Hepatic stellate cell (primary cell): Measurements from ENCODE around the gene MREG.

Source experiments
- DNase-seq: peaks from one replicate; pipeline ENCODE4 v3.0.0; 2011; ENCODE audit warnings: low spot score

MREG gene

DNA sequence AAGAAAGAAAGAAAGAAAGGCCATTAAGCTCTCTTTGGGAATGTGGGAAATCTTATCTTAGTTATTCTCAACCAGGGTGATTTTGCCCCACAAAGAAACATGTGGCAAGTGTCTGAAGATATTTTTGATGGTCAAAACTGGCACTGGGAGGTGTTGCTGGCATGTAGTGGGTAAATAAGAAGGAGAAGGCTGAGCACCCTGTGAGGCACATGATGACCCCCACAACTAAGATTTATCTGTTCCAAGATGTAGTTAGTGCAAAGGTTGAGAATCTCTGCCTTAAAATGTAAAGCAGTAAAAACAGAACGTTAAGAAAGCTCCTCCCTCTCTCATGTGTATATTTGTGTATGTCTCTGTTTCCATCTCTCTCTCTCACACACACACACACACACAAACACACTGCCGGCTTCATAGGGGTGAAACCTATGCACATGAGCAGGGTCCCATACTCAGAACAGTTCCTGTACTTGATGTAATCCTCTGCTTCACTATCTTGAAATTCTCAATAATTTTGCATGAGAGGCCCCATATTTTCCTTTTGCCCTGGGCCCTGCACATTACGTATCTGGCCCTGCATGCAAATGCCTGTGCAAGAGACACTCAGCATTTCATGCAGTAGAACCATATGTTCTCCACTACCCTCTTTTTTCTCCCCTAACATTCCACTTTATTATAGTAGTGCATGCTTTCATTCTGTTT, 94.3 kb downstream of the MREG start:
- DNase-seq, result no peak

DNA sequence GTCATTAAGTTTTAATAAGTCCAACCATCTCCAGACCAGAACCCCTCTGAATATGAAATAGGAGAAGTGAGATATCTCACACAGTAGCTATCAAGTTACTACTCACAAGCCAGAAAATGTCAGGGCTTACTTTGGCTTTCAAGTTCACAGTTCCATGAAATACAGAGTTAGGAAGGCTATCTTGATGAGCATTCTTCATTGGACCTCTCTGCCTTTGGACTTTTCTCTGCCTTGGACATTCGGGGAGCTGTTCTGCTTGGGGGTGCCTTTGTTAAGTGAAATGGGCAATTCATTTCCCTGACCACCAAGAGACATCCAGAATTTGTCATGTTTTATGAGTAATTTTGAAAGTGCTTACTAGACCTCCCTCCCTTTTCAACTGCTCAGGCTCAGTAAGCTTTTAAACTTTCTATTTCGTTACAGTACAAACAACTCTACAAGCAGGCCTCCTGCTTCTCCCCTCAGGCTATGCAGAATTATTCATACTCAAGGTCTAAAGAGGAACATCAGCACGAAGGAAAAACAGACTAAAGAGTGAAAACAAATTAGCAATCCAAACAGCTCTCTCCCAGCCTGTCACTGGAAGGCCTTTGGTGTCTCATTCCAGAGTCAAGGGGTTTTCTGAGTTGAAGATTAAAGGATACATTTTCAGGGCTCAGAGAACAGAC, 95.3 kb downstream of the MREG start:
- DNase-seq, result no peak

DNA sequence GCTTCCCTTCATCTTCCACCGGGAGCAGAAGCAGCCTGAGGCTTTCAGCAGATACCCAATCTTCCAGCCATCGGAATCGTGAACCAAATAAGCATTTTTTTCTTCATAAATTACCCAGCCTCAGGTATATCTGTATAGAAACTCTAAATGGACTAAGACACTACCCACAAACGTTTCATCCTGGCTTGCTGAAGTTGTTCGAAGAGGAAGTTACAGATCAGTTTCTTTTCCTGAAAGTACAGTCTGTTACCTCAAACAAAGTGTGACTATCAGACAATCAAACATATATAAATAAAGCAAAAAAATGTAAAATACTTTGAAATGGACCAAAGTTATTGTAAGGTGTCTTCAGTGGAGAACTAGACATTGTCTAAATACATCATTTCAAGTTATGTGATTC, 97.9 kb downstream of the MREG start:
- DNase-seq, result no peak

DNA sequence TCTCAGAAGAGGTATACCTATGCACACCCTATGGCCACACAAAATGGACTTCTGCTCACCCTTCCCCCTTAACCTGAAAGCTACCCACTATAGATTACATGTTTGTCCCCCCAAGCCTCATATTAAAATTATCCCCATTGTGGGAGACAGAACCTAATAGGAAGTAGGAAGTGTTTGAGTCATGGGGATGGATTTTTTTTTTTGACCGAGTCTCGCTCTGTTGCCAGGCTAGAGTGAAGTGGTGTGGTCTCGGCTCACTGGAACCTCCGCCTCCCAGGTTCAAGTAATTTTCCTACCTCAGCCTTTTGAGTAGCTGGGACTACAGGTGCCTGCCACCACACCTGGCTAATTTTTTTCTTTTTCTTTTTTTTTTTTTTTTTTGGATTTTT, 98.6 kb downstream of the MREG start:
- DNase-seq, result no peak

DNA sequence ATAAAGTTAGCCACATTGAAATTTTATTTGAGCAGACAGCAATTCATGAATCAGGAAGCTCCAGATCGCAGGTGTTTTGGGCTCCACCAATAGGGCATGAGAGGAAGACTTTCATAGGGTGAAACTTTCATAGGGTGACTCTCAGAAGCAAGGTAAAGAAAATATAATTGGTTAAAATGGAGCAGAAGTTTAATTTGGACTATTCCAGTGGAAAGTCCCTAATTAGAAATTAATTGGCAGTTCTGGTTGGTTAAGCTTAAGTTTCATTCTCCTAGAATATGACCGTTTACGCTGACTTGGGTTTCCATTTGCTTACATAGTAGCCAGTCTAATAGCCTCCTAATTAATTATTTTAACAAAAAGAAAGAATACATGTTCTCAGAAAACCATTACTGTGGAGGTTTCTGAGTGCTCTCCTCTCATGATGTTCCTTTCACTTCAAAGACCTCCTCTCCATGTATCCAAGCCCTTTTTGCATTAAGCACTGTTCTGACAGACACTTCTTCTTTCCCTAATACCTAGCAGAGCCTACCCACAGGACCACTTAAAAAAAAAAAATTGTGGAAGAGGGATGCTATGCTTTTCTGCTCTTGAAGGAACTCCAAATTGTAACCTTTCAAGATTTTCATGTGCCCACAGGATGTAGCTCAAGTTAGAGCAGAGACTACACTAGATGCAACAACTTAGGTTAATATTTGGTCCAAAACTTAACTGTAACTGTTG, 99.1 kb downstream of the MREG start:
- DNase-seq, result no peak

DNA sequence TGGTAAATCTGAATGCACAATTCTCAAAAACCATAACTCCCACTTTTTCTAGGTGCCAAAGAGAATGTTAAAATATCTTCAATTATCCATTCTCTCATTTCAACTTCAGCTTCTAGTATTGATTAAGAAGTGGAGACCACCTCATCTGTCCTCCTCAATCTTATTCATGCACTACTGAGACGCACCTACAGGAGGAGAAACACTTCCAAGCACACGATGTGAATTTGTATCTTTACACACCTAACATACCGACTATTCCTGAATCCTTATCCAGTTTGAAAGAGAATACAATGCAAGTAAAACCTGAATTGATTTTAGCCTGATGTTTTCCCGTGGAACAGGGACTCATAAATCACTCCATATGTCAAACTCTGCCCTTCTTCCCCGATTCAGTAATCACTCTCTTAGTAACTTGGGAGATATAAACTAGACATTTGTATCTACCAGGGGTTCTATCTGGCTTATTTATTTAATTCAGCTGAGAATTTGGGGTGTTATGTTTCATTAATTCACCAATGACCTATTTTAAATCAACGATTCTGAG, 101.0 kb downstream of the MREG start:
- DNase-seq, result no peak

DNA sequence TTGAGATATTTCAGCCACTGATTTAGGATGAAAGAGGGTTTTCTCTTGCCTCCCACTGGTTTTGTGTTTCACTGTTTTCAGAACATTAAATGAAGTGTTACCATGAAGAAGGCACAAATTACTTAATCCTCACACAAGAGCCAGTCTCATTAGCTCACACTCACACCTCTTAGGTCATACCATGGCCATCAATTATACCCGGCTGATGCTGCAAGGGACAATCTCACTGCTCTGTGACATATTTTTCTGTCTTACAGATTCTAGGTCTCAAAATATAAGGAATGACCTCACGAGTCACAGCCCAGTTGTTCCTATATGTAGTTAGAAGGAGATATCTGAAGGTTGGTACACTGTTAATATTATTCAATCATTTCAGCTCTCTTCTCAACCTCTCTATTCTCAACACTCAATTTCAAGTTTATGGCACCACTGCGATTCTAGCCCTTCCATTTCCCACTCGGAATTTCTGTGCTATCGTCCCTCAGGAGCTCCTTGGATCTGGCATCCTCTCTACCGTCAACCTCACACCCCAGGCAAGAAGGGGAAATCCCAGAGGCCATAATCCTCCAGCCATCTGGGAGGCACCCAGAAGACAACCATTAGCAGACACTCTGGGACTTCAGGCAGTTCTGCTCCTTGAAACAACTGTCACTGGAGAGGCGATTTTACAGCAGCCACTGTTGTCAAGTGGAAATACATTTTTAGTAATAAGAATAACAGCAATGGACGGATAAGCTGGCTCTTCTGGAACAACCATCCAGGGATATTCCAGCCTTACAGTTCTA, 101.9 kb downstream of the MREG start:
- no peak for DNase-seq

DNA sequence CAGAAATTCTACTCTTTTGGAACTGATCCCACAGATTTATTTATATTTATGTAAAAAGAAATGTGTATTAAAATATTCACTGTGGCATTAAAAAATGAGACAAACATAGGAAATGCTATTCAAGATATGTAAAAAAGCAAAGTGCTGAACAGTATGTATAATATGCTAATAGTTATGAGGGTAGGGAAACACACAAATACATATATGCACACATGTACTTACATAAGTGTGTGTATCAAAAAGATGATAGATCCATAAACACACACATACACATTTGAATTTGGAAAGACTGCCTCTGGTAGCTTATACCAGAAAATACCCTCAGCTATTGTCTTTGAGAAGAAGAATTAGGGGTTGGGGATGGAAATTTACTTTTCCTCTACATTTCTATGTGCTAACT, 103.2 kb downstream of the MREG start:
- DNase-seq, result no peak

DNA sequence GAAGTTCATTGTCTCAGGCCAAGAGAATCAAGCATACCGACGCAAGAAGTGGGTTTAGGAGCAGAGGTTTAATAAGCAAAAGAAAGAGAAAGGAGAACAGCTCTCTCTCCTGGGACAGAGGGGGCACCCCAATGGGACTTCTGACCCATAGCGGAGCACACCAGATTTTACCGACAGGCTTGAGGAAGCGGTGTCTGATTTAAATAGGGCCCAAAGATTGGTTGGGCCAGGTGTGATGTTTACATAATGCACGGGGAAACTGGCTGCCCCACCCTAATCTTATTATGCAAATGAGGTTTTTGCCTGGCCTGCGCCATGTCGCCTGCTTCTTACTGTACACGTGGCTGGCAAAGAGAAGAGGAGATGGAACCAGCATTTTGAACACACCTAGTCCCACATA, 106.2 kb downstream of the MREG start:
- DNase-seq, result no peak

GRCh38 chr2:215906458-215906857, 106.9 kb downstream of the MREG start:
- no peak for DNase-seq

GRCh38 chr2:215905691-215906090, 107.7 kb downstream of the MREG start:
- no peak for DNase-seq

DNA sequence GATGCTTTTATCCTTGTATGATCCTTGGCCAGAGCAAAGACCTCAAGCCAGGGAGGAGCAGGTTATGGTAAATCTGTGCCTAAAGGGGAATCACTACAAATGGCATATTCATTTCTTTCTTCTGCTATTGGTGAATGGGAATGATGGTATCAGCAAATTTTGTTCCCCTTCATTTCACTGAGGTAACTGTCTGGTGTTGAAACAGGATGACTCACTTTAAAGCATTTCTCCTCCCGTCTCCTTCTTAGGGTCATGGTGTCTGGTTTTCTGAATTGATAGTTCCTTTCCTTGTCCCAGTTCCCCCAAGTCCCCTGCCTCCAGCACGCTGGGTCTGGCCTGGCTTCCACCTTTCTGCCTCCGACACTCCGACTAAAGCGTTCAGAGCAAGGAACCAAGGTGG, 109.2 kb downstream of the MREG start:
- peak; percentile 47 for DNase-seq

- no peak for DNase-seq
Observed at GRCh38 chr2:215903203-215903602, 110.1 kb downstream of the MREG start.

DNA sequence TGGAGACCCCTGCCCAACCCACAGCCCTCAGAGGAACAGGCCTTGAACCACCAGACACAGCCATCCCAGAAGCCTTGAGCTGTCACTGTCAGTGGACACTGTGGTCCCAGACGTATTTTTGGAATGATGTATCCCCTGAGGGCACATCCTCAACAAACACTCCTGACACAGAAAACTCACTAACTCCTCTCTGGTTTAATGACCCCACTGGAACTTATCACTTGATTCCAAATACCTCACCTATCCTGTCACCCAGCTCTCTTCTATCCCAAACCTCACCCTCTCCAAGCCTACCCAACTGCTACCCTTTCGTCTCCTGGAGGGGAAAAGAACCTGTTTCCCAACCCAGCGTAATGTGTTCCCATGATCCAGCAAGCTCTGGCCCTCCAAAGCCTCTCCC, 111.6 kb downstream of the MREG start:
- DNase-seq, result no peak

- DNase-seq, result no peak
Observed at GRCh38 chr2:215900843-215901242, 112.5 kb downstream of the MREG start.

GRCh38 chr2:215900203-215900611, 113.1 kb downstream of the MREG start:
- DNase-seq, result no peak

GRCh38 chr2:215899141-215900074, 113.9 kb downstream of the MREG start:
- no peak for DNase-seq

GRCh38 chr2:215898363-215898762, 115.0 kb downstream of the MREG start:
- no peak for DNase-seq

DNA sequence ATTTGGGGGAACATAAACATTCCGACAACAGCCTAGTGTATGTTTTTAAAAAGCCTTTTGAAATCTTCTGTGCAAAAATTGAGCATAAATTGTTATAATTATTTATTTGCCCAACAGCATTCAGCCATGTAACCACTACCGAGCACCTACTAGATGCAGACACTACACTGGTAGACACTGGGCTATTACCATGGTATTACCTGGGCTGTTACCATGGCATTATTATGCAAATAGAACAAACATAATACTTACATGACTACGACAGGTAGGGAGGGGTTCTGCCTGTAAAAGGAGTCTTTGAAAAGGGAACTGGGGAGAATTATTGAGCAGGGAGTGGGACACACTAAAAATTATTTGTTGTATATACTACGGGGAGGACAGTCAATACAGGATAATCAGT, 116.4 kb downstream of the MREG start:
- DNase-seq, result no peak

DNA sequence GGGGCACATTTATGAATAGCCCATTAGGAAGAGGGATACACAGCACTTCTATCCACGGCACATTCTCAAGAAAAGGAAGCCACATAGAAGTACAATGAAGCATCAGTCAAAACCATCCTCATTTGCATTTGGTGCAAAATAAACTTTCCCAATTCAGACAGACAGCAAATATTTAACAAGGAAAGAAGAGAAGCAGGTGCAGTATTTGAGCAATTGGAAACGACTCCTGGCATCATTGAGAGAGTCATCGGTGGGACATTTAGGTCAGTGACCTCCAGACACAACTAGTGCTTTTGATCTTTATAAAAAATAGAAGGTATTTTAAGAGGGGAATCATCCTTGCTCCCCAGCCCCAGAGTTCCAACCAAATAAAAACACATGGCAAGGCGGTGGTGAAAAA, 118.0 kb downstream of the MREG start:
- DNase-seq, result no peak
